ENCODE results near the gene ARVCF. TPM values are rescaled to one million over a fixed set of nuclear protein-coding genes. Genes with fewer than 3 reads are reported as not detected.

Gene ARVCF
- total RNA-seq, 1 donor from 2014 or later: 25.4 TPM

DNA sequence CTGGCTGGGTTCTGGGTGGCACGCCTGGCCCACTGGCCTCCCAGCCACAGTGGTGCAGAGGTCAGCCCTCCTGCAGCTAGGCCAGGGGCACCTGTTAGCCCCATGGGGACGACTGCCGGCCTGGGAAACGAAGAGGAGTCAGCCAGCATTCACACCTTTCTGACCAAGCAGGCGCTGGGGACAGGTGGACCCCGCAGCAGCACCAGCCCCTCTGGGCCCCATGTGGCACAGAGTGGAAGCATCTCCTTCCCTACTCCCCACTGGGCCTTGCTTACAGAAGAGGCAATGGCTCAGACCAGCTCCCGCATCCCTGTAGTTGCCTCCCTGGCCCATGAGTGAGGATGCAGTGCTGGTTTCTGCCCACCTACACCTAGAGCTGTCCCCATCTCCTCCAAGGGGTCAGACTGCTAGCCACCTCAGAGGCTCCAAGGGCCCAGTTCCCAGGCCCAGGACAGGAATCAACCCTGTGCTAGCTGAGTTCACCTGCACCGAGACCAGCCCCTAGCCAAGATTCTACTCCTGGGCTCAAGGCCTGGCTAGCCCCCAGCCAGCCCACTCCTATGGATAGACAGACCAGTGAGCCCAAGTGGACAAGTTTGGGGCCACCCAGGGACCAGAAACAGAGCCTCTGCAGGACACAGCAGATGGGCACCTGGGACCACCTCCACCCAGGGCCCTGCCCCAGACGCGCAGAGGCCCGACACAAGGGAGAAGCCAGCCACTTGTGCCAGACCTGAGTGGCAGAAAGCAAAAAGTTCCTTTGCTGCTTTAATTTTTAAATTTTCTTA lies 47.3 kb downstream of the ARVCF start:
- TF ChIP-seq, protein P1, sequence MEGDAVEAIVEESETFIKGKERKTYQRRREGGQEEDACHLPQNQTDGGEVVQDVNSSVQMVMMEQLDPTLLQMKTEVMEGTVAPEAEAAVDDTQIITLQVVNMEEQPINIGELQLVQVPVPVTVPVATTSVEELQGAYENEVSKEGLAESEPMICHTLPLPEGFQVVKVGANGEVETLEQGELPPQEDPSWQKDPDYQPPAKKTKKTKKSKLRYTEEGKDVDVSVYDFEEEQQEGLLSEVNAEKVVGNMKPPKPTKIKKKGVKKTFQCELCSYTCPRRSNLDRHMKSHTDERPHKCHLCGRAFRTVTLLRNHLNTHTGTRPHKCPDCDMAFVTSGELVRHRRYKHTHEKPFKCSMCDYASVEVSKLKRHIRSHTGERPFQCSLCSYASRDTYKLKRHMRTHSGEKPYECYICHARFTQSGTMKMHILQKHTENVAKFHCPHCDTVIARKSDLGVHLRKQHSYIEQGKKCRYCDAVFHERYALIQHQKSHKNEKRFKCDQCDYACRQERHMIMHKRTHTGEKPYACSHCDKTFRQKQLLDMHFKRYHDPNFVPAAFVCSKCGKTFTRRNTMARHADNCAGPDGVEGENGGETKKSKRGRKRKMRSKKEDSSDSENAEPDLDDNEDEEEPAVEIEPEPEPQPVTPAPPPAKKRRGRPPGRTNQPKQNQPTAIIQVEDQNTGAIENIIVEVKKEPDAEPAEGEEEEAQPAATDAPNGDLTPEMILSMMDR (IDR thresholded peaks at IDR 0.05; ENCODE audit: borderline replicate concordance): no peak
- Histone ChIP-seq H3K4me3 (no peak overlapping the region), H3K27ac (replicated peaks) (peak overlapping the region; percentile 28), H3K27me3 (ENCODE audit: low read depth) (no peaks in the 10 kb centered on the region), H3K4me1 (peaks cover 25% of the 10 kb centered on the region), H3K9me3 (replicated peaks) (no peaks in the 10 kb centered on the region), H3K36me3 (peaks cover 82% of the 10 kb centered on the region)
- intact Hi-C loops (cut with micrococcal nuclease): no loop called here
- DNase-seq: no peak

GRCh38 chr22:19968450-19968891 lies 48.2 kb downstream of the ARVCF start:
- Histone ChIP-seq H3K27ac (replicated peaks) (no peak overlapping the region), H3K4me3 (no peak overlapping the region), H3K36me3 (peaks cover 88% of the 10 kb centered on the region), H3K9me3 (replicated peaks) (no peaks in the 10 kb centered on the region), H3K4me1 (peaks cover 24% of the 10 kb centered on the region), H3K27me3 (ENCODE audit: low read depth) (no peaks in the 10 kb centered on the region)
- TF ChIP-seq, protein P1 (IDR thresholded peaks at IDR 0.05; ENCODE audit: borderline replicate concordance): no peak
- no peak for DNase-seq
- intact Hi-C loops (cut with micrococcal nuclease): no loop called here

- H3K4me3 ChIP-seq: no peak overlapping the region
- peaks cover 84% of the 10 kb centered on the region for H3K36me3 ChIP-seq
- H3K4me1 ChIP-seq: peaks cover 25% of the 10 kb centered on the region
- TF ChIP-seq, protein P1 (IDR thresholded peaks at IDR 0.05; ENCODE audit: borderline replicate concordance): no peak
- H3K27ac ChIP-seq (replicated peaks): no peak overlapping the region
- no peaks in the 10 kb centered on the region for H3K9me3 ChIP-seq (replicated peaks)
- DNase-seq: no peak
- H3K27me3 ChIP-seq (ENCODE audit: low read depth): no peaks in the 10 kb centered on the region
- intact Hi-C loops (cut with micrococcal nuclease): no loop called here
Observed at GRCh38 chr22:19967850-19968449, 48.7 kb downstream of the ARVCF start.

- no peak for DNase-seq
- peaks cover 75% of the 10 kb centered on the region for H3K36me3 ChIP-seq
- H3K9me3 ChIP-seq (replicated peaks): no peaks in the 10 kb centered on the region
- no peak overlapping the region for H3K27ac ChIP-seq (replicated peaks)
- H3K4me3 ChIP-seq: no peak overlapping the region
- intact Hi-C loops (cut with micrococcal nuclease): no loop called here
- TF ChIP-seq, protein P1 (IDR thresholded peaks at IDR 0.05; ENCODE audit: borderline replicate concordance): no peak
- H3K27me3 ChIP-seq (ENCODE audit: low read depth): no peaks in the 10 kb centered on the region
- H3K4me1 ChIP-seq: peaks cover 27% of the 10 kb centered on the region
Observed at GRCh38 chr22:19966908-19967750, 49.5 kb downstream of the ARVCF start.
